NB4 (cell line): Measurements from ENCODE around the gene KIAA0319L.

ENCODE experiments used
- CTCF ChIP-seq: IDR thresholded peaks from one replicate; pipeline ENCODE4 v1.5.1; 2012; ENCODE audit warnings: low read depth, low read length
- MAX ChIP-seq: IDR thresholded peaks from 2 replicates; pipeline ENCODE4 v1.6.1; 2011; ENCODE audit warnings: low read depth, low read length
- MYC ChIP-seq: IDR thresholded peaks from 2 replicates; pipeline ENCODE4 v1.6.1; 2011; ENCODE audit warnings: low read depth, low read length
- POLR2A ChIP-seq: IDR thresholded peaks from 2 replicates; pipeline ENCODE4 v1.6.1; 2011; ENCODE audit warnings: mild to moderate bottlenecking; ENCODE audit not compliant: insufficient read length; ENCODE audit errors: extremely low read depth

- TF ChIP-seq POLR2A (no peak), CTCF (no peak), MYC (no peak), MAX (no peak)
Measured at GRCh38 chr1:35576061-35576765, 19.0 kb upstream of the KIAA0319L start.
